PFSK-1 (cell line): ENCODE measurements around the gene C16orf96.

Source experiments
- FOXP2 ChIP-seq: optimal IDR thresholded peaks from 2 replicates; pipeline ENCODE3; 2011; ENCODE audit warnings: borderline replicate concordance, control low read depth, inconsistent platforms; ENCODE audit not compliant: insufficient read depth; ENCODE audit errors: extremely low read length, extremely low read depth
- POLR2AphosphoS5 ChIP-seq: IDR thresholded peaks from 2 replicates; pipeline ENCODE4 v1.6.1; 2012; ENCODE audit warnings: low read depth, mild to moderate bottlenecking, control low read depth, low read length, moderate library complexity
- SIN3A ChIP-seq: IDR thresholded peaks from 2 replicates; pipeline ENCODE4 v1.6.1; 2012; ENCODE audit warnings: mild to moderate bottlenecking, low read length, moderate library complexity, borderline replicate concordance; ENCODE audit not compliant: insufficient read depth
- TAF1 ChIP-seq: IDR thresholded peaks from 2 replicates; pipeline ENCODE4 v1.6.1; 2012; ENCODE audit warnings: low read length, control low read depth, borderline replicate concordance; ENCODE audit not compliant: insufficient read depth
- TF ChIP-seq, protein P1 (sequence below), 2 experiments: IDR thresholded peaks; 2 replicates each; pipeline versions ENCODE4 v1.6.1 to v1.8.0; 2011 to 2012; ENCODE audit warnings: low read depth in 2 of 2, low read length in 2 of 2, control low read depth in 1 of 2, inconsistent platforms in 1 of 2, mild to moderate bottlenecking in 1 of 2, moderate library complexity in 1 of 2; ENCODE audit not compliant: insufficient read depth in 1 of 2

DNA sequence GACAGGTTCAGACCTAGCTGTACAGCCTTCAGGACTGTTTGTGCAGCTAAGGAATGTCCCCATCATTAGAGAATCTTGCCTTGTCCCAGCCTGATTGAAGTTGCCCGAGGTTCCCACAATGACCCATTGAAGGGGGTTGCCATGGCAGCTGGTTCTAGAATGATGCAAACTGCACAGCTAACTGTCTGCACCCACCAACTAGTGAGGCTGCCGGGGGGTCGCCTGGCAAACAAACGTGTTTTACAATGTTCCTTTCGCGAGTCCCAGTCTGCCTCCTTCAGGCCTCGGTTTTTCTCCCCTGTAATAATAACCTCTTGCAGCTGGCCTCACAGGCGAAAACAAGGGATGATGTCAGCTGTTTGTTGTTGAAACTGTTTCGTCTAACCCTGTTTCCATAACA is 5.5 kb downstream of the C16orf96 start:
- TF ChIP-seq, protein P1, sequence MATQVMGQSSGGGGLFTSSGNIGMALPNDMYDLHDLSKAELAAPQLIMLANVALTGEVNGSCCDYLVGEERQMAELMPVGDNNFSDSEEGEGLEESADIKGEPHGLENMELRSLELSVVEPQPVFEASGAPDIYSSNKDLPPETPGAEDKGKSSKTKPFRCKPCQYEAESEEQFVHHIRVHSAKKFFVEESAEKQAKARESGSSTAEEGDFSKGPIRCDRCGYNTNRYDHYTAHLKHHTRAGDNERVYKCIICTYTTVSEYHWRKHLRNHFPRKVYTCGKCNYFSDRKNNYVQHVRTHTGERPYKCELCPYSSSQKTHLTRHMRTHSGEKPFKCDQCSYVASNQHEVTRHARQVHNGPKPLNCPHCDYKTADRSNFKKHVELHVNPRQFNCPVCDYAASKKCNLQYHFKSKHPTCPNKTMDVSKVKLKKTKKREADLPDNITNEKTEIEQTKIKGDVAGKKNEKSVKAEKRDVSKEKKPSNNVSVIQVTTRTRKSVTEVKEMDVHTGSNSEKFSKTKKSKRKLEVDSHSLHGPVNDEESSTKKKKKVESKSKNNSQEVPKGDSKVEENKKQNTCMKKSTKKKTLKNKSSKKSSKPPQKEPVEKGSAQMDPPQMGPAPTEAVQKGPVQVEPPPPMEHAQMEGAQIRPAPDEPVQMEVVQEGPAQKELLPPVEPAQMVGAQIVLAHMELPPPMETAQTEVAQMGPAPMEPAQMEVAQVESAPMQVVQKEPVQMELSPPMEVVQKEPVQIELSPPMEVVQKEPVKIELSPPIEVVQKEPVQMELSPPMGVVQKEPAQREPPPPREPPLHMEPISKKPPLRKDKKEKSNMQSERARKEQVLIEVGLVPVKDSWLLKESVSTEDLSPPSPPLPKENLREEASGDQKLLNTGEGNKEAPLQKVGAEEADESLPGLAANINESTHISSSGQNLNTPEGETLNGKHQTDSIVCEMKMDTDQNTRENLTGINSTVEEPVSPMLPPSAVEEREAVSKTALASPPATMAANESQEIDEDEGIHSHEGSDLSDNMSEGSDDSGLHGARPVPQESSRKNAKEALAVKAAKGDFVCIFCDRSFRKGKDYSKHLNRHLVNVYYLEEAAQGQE (IDR thresholded peaks at IDR 0.05; ENCODE audit: insufficient read depth in 1 of 2, low read depth in 2 of 2, low read length in 2 of 2): no peak
- no peak for TF ChIP-seq POLR2AphosphoS5
- no peak for TF ChIP-seq SIN3A
- no peak for TF ChIP-seq TAF1
- TF ChIP-seq FOXP2: no peak
